K562 (cell line): ENCODE results near the gene MEX3D. TPM values are rescaled to one million over a fixed set of nuclear protein-coding genes. Genes with fewer than 3 reads are reported as not detected.

Source experiments
- ATF7 ChIP-seq: fragments of 450-650 bp; IDR thresholded peaks from 2 replicates; pipeline ENCODE4 v1.7.1; 2014; ENCODE audit warnings: mild to moderate bottlenecking, moderate library complexity
- CHD7 ChIP-seq: fragments of 200-600 bp; sonication (generic); IDR thresholded peaks from one replicate; pipeline ENCODE4 v1.6.1; 2012; ENCODE audit warnings: mild to moderate bottlenecking, low read depth, low read length, inconsistent platforms
- L3MBTL2 ChIP-seq: fragments of 450-650 bp; IDR thresholded peaks from 2 replicates; pipeline ENCODE4 v1.6.1; 2016; ENCODE audit warnings: mild to moderate bottlenecking, moderate library complexity
- POLR2AphosphoS5 ChIP-seq: IDR thresholded peaks from 2 replicates; pipeline ENCODE4 v1.6.1; 2011; ENCODE audit warnings: mild to moderate bottlenecking, low read depth, low read length, moderate library complexity; ENCODE audit not compliant: control insufficient read depth, insufficient read depth
- RNF219 ChIP-seq: fragments of 250-450 bp; sonication (Bioruptor Pico); IDR thresholded peaks from 2 replicates; pipeline ENCODE4 v1.5.0; 2022; ENCODE audit warnings: mild to moderate bottlenecking
- TSHZ1 ChIP-seq: fragments of 250-450 bp; sonication (Bioruptor Pico); IDR thresholded peaks from 2 replicates; pipeline ENCODE4 v1.4.0; 2020; ENCODE audit warnings: mild to moderate bottlenecking, moderate library complexity
- ZNF449 ChIP-seq: fragments of 250-450 bp; sonication (Bioruptor Pico); IDR thresholded peaks from 2 replicates; pipeline ENCODE4 v1.8.0; 2022; ENCODE audit warnings: moderate library complexity, mild to moderate bottlenecking, inconsistent platforms
- polyA plus RNA-seq, 8 experiments: library from polyadenylated mRNA; depleted of rRNA in 4 of 8; stranded (reverse) in 5 of 8; unstranded in 3 of 8; fragments of >200 nt; fragmentation: Nextera tagmentation in 2 of 8; fragmentation: Illumina TruSeq in 1 of 8; extraction: Ambion mirVana in 2 of 8; extraction: Trizol in 1 of 8; gene quantifications; 2 replicates each; pipeline versions ENCODE4 v1.2.1 to v1.2.3, GENCODE V29; 2011 to 2014; ENCODE audit warnings: inconsistent platforms in 1 of 8, missing spikeins in 1 of 8
- total RNA-seq, 7 experiments: library from RNA; depleted of rRNA in 6 of 7; stranded (reverse); fragments of >200 nt in 6 of 7; fragmentation: Illumina TruSeq in 2 of 7; extraction: Trizol in 2 of 7; gene quantifications; 2 replicates each; pipeline versions ENCODE4 v1.2.1 to v1.2.3, GENCODE V29; 2011 to 2021; ENCODE audit warnings: low replicate concordance in 1 of 7

Gene MEX3D
- total and polyA plus RNA-seq, 9 of the 15 experiments (the other 6 are each of a cell fraction or from before 2014, with no cell fraction given): 1.7 to 39.3 (median 5.7) TPM

GRCh38 chr19:1512671-1513498 lies 55.2 kb downstream of the MEX3D start, which contains the start of gene ADAMTSL5 (continued):
- TF ChIP-seq CHD7 (no peak), RNF219 (CRISPR knock-in tag) (no peak), POLR2AphosphoS5 (no peak), TSHZ1 (CRISPR knock-in tag) (no peak), ZNF449 (CRISPR knock-in tag) (no peak), ATF7 (no peak), L3MBTL2 (peak; percentile 31; the same call in 1 of the 2 replicates)
